ENCODE measurements around the gene ENTHD1.

GRCh38 chr22:39898997-39899396 is 5.4 kb upstream of the ENTHD1 start:
- TF ChIP-seq, protein P1, sequence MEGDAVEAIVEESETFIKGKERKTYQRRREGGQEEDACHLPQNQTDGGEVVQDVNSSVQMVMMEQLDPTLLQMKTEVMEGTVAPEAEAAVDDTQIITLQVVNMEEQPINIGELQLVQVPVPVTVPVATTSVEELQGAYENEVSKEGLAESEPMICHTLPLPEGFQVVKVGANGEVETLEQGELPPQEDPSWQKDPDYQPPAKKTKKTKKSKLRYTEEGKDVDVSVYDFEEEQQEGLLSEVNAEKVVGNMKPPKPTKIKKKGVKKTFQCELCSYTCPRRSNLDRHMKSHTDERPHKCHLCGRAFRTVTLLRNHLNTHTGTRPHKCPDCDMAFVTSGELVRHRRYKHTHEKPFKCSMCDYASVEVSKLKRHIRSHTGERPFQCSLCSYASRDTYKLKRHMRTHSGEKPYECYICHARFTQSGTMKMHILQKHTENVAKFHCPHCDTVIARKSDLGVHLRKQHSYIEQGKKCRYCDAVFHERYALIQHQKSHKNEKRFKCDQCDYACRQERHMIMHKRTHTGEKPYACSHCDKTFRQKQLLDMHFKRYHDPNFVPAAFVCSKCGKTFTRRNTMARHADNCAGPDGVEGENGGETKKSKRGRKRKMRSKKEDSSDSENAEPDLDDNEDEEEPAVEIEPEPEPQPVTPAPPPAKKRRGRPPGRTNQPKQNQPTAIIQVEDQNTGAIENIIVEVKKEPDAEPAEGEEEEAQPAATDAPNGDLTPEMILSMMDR (IDR thresholded peaks at IDR 0.05): no peak
- TF ChIP-seq POLR2A (IDR thresholded peaks at IDR 0.05): no peak

All from Peyer's patch (tissue), 4 donors.